ENCODE results near the gene CDK18.
"Not testable (repeated sequence)": the region's sequence is repeated elsewhere in the genome, so short reads cannot be mapped to it uniquely, and the experiment has no call there.

The CDK18 gene

DNA sequence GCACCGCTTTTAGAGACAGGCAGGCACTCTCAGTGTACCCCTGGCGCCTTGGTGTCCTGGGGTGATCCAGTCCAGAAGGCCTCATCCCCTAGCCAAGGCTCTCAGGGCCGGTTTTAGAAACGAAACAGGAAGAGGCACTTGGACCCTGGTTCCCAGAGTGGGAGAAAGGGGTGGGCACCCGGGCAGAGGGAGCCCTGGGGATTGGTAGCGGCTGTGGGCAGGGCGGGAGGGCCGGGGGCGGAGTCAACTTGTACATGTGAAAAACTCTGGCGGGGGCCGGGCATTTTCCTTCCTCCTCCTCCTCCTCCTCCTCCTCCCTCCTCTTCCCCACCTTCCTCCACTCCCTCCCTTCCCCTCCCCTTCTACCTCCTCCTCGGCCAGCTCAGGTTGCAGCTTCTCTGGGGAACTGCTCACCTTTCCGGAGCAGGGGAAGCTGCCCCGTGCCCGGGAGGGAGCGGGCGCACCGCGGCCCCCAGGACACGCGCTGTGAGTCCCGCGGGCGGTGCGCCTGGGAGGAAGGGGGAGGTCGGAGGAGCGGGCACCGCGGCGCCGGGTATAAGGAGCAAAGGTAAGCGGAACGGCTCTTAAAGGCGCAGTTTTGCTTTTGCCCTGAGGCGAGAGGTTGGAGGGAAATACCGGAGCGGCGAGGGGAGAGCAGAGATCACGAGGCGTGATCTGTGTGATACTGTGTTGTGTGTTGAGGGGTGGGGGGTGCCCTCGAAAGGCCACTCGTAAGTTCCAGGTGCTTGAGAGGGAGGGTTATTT lies at the start of gene CDK18:
Gene CDK18 (plus strand): TSS at position 359 of the 765 bp plus-strand sequence. CDS start 18,499 bp downstream, outside the sequence.
- FAIRE-seq (no peak), DNase-seq (ENCODE audit: insufficient read length, low spot score) (no peak)

DNA sequence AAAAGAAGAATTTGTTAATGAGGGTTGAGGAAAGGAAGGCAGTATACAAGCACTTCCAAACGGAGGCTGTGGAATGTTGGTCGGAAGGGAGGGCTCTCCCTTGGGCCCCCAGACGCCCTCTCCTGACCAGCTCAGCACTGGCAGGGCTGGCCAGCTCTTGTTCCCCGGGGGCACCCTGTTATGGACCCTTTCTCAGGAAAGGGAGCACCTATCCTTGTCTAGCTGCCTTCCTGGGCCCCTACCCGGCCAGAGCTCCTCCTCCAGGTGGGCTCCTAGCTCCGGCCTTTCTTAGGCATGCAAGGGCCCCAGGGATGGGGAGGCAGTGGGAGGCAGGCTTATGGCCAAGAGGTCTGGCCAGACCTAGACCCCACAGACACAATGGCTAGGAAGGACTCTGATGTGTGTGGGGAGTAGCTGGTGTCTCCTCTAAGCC lies 49.5 kb upstream of the CDK18 start:
- no peak for FAIRE-seq
- DNase-seq (ENCODE audit: insufficient read length, low spot score): no peak

DNA sequence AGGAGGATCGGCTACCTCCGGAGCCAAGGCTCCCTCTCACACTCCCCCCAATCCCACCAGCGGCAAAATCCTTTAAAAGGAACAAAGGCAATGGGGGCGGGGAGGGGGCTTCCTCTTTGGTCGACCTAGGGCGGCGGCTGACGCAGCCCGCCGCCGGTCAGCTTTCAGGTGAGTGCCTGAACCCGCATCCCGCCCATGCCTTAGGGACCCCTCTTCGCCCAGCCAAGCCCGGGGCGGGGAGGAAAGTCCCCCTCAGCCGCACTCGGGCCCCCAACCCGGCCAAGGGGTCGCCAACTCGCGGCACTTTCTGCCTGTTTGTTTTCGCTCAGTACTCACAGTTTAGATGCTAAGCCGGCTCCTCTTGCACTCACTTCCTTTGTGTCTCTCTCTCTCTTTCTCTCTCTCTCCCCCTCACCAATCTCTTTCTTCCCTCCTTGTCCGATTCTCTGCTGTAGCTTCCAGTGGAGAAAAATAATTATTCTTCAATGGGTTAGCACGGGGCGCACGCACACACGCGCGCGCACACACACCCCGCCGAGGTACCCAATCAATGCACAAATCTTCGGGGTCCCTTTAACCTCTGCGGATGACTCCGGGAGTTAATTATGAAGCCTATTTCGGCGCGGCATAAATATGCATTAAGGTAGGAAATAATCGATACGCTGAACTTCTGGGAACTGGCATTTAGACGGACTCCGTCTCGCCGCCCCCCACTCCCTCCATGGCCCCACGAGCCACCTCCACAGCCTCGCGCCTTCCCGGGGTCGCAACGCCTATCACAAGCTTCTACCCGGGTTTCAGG lies 48.7 kb upstream of the CDK18 start, which contains the start of gene BLACAT1:
Gene BLACAT1 (minus strand): TSS at position 465 of the 802 bp plus-strand sequence.
- no peak for DNase-seq (ENCODE audit: insufficient read length, low spot score)
- FAIRE-seq: no peak

DNA sequence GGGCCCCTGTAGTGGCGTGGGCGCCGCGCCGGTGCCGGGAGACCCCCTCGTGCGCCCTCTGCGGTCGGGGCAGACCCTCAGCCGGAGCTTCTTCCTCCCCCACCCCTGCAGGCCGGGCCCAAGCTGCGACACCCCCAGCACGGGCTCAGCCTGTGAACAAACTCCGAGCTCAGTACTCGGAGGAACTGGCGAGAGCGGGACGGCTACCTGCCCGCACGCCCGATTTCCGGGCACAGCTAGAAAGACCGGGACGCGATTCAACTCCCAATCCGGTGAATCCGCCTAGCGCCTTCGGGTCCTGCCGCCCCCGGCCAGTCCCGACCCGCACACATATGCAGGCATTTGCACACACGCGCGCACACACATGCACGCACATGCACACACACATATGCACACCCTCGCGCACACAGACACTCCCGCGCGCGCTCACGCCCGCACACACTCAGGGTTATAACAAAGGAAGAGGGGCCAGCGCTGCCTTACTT lies 48.0 kb upstream of the CDK18 start:
- FAIRE-seq (no peak), DNase-seq (ENCODE audit: insufficient read length, low spot score) (no peak)

DNA sequence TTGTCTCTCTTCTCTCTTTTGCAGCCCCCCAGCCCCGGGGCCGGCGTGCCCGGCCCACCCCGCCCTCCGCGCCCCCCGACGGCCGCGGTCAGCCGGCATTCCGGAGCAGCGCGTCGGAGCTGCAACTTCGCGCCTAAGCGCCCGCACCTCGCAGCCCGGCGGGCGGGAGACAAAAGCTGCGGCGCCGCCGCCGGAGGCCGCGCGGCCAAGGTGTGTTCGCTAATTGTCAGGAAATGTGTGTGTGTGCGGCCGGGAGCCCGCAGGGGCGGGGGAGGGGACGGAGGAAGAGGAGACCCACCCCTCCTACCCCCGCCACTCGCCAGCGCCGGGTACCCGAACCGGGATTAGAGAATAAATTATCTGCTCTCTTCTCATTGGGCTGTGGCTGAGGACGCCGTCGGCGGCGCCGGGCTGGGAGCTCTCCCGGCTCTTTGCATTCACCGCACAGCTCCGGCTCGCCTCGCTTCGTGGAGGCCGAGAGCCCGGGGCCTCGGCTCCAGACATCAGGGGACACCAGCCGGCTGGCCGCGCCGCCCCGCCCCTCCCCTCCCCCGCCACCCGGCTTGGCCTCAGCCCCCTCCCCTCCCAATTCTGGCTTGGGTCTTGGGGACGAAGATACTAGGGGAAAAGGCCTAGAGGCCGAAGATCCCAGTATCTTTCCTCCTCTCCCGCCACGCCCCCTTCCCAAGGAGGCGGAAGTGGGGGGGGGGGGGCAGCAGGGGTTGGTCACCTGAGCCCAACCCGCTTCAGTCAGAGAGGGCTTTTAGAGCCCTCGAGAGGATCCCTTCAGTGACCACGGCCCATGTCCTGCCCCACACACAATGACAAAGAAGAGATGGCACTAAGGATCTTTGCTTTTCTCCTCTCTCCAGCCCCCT lies 47.4 kb upstream of the CDK18 start:
- DNase-seq (ENCODE audit: insufficient read length, low spot score): no peak
- no peak for FAIRE-seq

DNA sequence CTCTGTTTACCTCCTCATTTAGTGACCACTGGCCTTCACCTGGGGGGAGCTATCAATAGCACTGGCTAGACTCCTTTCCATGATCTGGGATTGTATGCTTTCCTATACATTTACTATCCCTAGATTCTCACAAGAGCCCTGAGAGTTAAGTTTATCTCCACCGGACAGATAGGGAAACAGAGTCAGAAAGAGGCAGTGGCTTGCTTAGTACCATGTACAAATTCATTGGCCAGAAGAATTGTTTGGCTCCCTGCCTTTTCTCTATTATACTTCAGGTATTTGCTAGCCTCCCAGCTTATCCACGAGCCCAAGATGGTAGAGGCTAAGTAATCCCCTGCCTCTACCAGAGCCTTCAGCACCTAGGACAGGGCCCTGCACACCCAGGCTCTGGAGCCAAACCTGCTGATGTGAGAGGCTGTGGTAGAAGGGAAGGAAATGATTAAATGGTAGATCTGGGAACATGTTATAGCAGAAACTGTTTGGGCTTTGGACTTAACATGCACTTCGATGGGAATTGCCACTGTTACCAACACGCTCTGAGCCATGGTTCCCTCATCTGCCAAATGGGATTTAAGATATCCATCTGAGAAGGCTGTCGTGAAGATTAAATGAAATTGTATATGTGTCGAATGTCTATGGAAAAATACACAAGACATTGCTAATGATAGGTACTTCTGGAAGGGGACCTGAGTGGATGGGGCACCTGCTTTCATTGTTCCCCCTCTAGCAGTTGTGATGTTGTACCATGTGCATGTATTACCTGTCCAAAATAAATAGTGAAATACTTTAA lies 45.5 kb upstream of the CDK18 start:
- FAIRE-seq (no peak), DNase-seq (ENCODE audit: insufficient read length, low spot score) (no peak)

DNA sequence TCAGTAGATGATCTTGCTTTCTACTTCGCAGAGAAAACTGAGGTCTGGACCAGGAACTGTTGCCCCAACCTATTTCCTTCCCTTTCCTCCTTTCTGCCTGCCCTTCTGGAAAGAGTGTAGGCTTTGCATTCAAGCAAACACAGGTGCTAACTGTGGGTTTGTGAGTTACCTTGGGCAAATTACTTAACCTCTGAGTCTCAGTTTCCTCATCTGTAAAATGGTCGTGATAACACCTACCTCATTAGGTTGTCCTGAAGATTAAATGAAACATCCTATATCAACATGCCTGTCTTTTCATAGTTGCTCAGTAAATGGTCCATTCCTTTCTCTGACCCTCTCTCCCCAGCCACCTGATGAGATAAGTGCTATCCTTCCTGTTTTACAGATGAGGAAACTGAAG lies 39.1 kb upstream of the CDK18 start:
- DNase-seq (ENCODE audit: insufficient read length, low spot score) (no peak), FAIRE-seq (no peak)

DNA sequence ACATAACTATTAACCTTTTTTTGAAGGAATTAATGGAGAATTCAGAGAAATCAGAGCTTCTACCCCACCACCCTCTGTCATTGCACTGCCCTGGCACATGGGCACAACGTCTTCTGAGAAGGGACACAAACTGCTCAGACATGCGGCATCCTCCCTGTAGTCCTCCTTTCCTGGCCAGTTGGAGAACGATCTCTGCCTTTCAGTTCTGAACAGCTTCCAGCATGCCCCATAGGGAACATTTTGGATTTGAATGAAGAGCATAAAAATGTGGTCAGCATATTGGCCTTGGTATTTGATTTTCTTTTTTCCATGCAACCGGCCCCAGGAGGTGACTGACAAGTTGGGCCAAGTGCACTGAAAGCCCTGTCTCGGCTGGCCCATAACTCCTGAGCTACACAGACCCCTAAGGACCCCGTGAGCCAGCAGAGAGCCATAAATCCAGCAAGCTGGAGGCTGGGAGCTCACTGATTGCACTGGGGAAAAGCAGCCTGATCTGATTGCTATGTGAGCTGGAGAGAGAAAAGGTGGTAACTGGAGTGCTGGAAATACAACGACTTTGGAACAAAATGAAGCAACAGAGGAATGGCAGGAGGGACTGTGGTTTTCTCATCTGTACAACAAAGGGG lies 37.8 kb upstream of the CDK18 start:
- DNase-seq (ENCODE audit: insufficient read length, low spot score) (no peak), FAIRE-seq (no peak)

DNA sequence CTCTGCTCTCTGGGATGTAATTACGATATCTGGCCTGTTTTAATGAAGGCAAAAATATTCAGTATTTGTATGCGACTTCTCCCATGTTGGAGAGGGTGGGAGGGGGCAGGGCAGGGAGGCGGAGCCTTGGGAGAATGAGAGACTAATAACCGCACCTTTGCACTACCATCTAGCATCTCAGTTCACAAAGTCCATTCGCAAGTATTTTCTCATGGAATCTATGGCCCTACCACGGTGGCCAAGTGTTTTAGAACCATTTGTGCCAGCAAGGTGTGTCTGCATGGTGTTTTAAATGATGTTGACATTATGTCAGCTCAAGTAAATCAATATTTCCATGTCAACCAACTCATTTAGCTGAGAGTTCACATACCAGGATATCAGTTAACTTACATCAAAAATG lies 34.3 kb upstream of the CDK18 start:
- no peak for DNase-seq (ENCODE audit: insufficient read length, low spot score)
- no peak for FAIRE-seq

DNA sequence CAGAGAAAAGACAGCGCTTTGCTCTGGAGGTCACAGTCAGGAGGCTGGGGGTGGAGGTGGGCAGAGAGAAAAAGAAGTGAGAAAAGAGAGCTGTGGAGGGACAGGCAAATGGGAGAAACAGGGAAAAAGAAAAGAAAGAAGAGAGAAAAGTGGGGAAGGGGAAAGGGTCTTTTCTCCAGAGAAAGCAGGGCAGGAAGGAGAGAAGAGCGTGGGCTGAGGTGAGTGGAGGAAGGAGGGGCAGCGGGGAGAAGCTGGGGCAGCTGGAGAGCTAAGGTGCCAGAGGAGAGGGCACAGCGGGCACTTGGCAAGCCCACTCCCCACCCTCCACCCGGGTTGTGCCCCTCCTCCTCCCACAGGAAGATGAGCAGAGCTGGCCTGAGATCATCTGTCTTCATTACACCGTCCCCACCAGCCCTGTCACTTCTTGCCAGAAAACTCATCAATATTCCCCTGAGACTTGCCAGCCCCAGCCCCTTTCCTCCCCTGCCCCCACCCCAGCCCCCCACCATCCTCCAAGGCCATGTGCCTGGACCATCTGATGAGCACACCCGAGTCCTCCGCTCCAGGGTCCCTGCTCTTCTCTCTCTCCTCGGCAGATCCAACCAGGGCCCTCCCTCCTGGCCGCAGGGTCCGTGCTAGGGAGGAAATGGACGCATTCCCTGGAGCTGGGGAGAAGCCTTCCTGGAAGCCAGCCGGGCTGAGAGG lies 31.6 kb upstream of the CDK18 start:
- DNase-seq (ENCODE audit: insufficient read length, low spot score) (no peak), FAIRE-seq (no peak)

DNA sequence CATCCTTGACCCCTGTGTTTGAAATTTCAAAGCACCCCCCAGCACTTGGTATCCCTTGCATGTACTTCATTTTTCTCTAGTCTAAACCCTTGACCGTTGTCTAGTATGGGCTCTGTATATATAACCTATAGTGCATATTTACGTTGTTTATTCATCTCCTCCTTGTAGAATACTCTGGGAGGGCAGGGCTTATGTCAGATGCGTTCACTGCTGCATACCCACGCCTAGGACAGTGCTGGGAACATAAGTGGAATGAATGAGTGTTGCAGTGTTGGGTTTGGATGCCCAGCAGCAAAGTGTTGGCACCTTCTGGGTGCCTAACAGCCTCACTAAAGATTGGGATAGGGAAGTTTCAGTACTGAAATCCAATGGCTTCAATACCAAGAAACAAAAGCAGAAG lies 31.0 kb upstream of the CDK18 start:
- DNase-seq (ENCODE audit: insufficient read length, low spot score) (no peak), FAIRE-seq (no peak)

DNA sequence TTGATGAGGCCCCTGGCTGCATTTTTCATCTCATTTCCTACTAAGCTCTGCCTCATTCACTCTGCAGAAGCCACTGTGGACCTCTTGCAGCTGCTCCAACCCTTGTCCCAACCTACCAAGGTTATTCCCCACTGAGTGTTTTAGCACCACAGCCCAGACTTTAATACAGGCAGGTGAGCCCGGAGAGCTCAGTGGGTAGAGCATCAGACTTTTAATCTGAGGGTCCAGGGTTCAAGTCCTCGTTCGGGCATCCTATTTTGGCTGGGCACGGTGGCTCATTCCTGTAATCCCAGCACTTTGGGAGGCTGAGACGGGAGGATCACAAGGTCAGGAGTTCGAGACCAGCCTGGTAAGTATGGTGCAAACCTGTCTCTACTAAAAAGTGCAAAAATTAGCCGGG lies 30.5 kb upstream of the CDK18 start:
- FAIRE-seq (no peak), DNase-seq (ENCODE audit: insufficient read length, low spot score) (no peak)

DNA sequence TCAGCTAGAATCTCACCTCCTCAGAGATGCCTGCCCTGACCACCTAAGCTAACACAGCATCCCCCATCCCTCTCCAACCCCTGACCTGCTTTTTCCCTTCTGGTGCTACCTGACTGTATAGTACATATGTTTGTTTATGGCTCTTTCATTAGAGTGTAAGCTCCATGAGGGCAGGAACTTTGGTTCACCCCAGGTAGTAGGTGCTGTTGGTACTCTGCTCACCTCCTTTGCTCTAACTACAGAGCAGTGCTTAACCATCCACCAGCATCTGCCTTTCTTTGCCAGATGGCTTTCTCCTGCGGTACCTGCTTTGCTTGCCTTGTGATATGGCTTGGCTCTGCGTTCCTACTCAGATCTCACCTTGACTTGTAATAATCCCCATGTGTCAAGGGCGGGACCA lies 29.9 kb upstream of the CDK18 start:
- DNase-seq (ENCODE audit: insufficient read length, low spot score) (no peak), FAIRE-seq (no peak)

DNA sequence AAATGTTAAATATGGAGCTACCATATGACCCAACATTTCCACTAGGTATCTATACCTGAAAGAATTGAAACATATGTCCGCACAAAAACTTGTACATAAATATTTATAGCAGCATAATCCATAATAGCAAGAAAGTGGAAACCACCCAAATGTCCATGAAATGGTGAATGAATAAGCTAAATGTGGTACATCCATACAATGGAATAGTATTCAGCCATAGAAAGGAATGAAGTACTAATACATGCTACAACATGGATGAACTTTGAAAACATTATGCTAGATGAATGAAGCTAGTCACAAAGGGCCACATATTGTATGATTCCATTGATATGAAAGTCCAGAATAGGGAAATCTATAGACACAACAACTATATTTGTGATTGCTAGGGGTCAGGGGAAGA lies 28.6 kb upstream of the CDK18 start:
- DNase-seq (ENCODE audit: insufficient read length, low spot score) (no peak), FAIRE-seq (no peak)

DNA sequence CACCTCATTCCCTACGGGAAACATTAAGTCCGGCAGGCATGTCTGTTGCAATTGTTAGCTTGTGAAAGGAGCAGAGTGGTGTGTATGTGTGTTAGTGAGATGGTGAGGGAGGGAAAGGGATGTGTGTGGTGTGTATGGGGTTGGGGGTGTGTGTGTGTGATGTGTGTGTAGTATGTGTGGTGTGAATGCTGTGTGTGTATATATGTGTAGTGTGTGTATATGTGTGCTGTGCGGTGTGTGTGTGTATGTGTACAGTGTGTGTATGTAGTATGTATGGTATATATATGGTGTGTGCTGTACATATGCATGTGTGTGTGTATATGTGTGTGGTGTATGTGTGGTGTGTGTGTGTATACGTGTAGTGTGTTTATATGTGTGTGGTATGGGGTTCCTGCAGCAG lies 27.8 kb upstream of the CDK18 start:
- no peak for FAIRE-seq
- no peak for DNase-seq (ENCODE audit: insufficient read length, low spot score)

DNA sequence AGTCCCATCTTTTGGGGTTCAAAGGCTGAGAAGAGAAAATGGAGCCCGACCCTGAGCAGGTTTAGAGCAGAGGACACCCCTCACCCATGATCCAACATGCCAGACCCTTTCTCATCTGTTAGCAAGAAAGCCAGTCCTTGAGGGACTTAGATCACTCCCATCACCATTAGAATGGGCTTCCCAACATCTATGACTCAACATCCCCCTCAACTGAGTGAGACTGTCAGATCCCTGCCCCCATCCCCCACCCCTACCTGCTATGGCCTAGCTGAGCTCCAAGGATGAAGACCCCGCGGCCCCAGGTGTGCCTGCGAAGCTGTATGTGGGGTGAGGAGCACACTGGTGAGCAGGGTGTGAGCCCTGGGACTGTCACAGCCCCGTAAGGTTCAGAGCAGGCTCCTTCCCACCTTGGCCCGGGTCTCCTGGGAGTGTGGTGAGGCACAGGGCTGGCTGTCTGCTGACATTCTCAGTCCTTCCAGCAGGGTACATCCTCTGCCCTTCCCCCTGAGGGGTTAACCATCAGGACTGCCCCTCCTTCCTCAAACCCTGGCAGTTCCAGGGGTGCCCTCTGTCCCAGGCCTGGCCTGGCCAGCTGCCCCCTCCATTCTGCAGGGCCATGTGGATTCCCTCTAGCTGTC lies 27.2 kb upstream of the CDK18 start:
- no peak for FAIRE-seq

DNA sequence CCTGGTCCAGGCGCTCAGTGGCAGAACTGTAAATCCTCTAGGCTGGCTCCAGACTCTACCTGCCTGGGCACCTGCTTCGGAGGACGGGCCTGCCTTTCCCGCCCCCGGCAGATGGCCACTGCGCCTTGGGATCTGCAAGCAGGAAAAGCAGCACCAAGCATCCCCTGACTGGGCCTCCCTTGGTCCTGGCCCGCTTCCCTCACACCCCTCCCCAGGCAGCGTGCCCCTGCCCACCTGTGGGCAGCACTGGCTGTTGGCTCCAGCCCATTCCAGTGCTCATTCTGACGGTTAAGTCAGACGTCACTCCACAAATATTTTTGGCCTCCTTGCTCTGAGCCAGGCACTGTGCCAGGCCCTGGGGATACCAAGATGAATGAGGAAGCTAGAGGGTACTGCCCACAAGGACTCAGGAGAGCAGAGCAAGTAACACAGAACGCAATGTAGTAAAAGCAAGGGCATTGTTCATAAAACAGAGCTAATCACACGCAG lies 26.7 kb upstream of the CDK18 start:
- FAIRE-seq (no peak), DNase-seq (ENCODE audit: insufficient read length, low spot score) (no peak)

More for the DNA sequence above, 27.2 kb upstream of the CDK18 start:
- DNase-seq (ENCODE audit: insufficient read length, low spot score): no peak

DNA sequence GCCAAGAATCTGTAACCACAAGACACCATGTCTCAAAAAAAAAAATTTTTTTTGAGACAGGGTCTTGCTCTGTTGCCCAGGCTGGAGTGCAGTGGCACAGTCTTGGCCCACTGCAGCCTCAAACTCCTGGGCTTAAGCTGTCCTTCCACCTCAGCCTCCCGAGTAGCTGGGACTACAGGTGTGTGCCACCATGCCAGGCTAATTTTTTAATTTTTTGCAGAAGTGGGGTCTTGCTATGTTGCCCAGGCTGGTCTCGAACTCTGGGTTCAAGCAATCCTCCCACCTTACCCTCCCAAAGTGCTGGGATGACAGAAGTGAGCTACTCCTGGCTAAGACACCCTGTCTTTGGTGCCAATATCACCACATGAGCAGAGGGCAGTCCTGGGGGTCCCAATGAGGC lies 25.5 kb upstream of the CDK18 start:
- not testable (repeated sequence) for DNase-seq (ENCODE audit: insufficient read length, low spot score); FAIRE-seq

All from GM19239 (cell line).